Measurements from ENCODE around the gene DAGLB. TPM values are rescaled to one million over a fixed set of nuclear protein-coding genes. Genes with fewer than 3 reads are reported as not detected.

DAGLB gene
- total and polyA plus RNA-seq, 2 of the 8 experiments (the other 6 are each of a cell fraction or from before 2014, with no cell fraction given) = 27.0 to 39.6 TPM

Other genes starting within 250 kb of the DAGLB start
- 9.7 and 11.9 TPM in 2 replicates for gene CYTH3, start 175.3 kb downstream of the DAGLB start, total RNA-seq (2021; fragmentation: NEBNext Ultra II Directional; extraction: Animal tissue kit (Norgen Biotek cat#: 25700))
- gene CYTH3, start 175.3 kb downstream of the DAGLB start, polyA plus RNA-seq (2011; rRNA removed) = 10.3 and 15.4 TPM in 2 replicates
- 19.2 and 20.1 TPM in 2 replicates for gene FAM220A, start 99.0 kb downstream of the DAGLB start, total RNA-seq (2021; fragmentation: NEBNext Ultra II Directional; extraction: Animal tissue kit (Norgen Biotek cat#: 25700))
- gene FAM220A, start 99.0 kb downstream of the DAGLB start, polyA plus RNA-seq (2011; rRNA removed) = 13.0 and 19.7 TPM in 2 replicates
- 295 and 307 TPM in 2 replicates for gene RAC1, start 73.4 kb downstream of the DAGLB start, total RNA-seq (2021; fragmentation: NEBNext Ultra II Directional; extraction: Animal tissue kit (Norgen Biotek cat#: 25700))
- gene RAC1, start 73.4 kb downstream of the DAGLB start, polyA plus RNA-seq (2011; rRNA removed) = 154 and 229 TPM in 2 replicates
- gene KDELR2, start 36.2 kb upstream of the DAGLB start, total RNA-seq (2021; fragmentation: NEBNext Ultra II Directional; extraction: Animal tissue kit (Norgen Biotek cat#: 25700)) = 75.3 and 82.9 TPM in 2 replicates
- 54.1 and 66.8 TPM in 2 replicates for gene KDELR2, start 36.2 kb upstream of the DAGLB start, polyA plus RNA-seq (2011; rRNA removed)
- 1.0 and 1.3 TPM in 2 replicates for gene GRID2IP, start 103.5 kb upstream of the DAGLB start, total RNA-seq (2021; fragmentation: NEBNext Ultra II Directional; extraction: Animal tissue kit (Norgen Biotek cat#: 25700))
- gene GRID2IP, start 103.5 kb upstream of the DAGLB start, polyA plus RNA-seq (2011; rRNA removed) = 0.80 and 1.5 TPM in 2 replicates
- 50.2 and 50.8 TPM in 2 replicates for gene ZDHHC4, start 129.5 kb upstream of the DAGLB start, total RNA-seq (2021; fragmentation: NEBNext Ultra II Directional; extraction: Animal tissue kit (Norgen Biotek cat#: 25700))
- gene ZDHHC4, start 129.5 kb upstream of the DAGLB start, polyA plus RNA-seq (2011; rRNA removed) = 171 and 174 TPM in 2 replicates
- 25.7 and 26.1 TPM in 2 replicates for gene INTS15, start 142.1 kb upstream of the DAGLB start, total RNA-seq (2021; fragmentation: NEBNext Ultra II Directional; extraction: Animal tissue kit (Norgen Biotek cat#: 25700))
- 23.0 and 37.3 TPM in 2 replicates for gene INTS15, start 142.1 kb upstream of the DAGLB start, polyA plus RNA-seq (2011; rRNA removed)
- gene ZNF853, start 167.7 kb upstream of the DAGLB start, total RNA-seq (2021; fragmentation: NEBNext Ultra II Directional; extraction: Animal tissue kit (Norgen Biotek cat#: 25700)) = 5.5 and 5.7 TPM in 2 replicates
- 4.3 and 4.4 TPM in 2 replicates for gene ZNF853, start 167.7 kb upstream of the DAGLB start, polyA plus RNA-seq (2011; rRNA removed)
- gene ZNF316, start 189.4 kb upstream of the DAGLB start, total RNA-seq (2021; fragmentation: NEBNext Ultra II Directional; extraction: Animal tissue kit (Norgen Biotek cat#: 25700)) = 13.7 and 15.5 TPM in 2 replicates
- 3.6 and 6.3 TPM in 2 replicates for gene ZNF316, start 189.4 kb upstream of the DAGLB start, polyA plus RNA-seq (2011; rRNA removed)